Measurements from ENCODE around the gene HSF4.

DNA sequence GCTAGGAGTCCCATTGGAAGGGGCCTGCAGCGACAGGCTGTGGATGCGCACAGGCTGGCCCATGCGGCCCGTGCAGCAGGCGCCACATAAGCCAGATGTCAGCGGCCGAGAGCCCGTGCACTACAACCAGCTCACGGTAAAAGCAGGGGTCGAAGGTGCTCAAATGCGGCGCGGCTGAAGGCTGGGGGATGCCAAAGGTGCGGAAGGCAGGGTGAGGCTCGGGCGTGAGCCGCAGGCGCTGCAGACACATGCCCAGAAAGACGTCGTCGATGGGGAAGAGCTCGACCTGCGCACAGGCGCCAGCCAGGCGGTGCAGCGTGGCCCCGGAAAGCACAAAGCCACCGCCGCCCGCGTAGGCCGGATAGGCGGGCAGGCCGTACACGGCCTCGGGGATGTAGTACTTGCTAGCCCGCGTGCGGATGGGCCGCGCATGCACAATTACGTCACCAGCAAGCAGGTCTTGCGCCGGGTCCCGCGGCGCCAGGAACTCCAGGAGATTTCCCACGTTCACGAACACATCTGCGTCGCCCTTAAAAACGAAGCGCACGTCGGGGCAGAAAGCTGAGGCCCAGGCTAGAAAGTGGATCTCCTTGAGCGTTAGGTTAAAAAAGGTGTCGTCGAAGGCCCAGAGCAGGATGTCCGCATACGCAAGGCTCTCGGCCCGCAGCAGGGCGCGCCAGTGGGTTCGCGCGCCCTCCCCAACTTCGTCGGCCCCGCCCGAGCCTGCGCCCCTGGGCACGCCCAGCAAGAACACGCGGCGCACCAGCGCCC lies 15.1 kb upstream of the HSF4 start:
- TF ChIP-seq, protein P1, sequence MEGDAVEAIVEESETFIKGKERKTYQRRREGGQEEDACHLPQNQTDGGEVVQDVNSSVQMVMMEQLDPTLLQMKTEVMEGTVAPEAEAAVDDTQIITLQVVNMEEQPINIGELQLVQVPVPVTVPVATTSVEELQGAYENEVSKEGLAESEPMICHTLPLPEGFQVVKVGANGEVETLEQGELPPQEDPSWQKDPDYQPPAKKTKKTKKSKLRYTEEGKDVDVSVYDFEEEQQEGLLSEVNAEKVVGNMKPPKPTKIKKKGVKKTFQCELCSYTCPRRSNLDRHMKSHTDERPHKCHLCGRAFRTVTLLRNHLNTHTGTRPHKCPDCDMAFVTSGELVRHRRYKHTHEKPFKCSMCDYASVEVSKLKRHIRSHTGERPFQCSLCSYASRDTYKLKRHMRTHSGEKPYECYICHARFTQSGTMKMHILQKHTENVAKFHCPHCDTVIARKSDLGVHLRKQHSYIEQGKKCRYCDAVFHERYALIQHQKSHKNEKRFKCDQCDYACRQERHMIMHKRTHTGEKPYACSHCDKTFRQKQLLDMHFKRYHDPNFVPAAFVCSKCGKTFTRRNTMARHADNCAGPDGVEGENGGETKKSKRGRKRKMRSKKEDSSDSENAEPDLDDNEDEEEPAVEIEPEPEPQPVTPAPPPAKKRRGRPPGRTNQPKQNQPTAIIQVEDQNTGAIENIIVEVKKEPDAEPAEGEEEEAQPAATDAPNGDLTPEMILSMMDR (IDR thresholded peaks at IDR 0.05): no peak
- TF ChIP-seq POLR2AphosphoS5 (IDR thresholded peaks at IDR 0.05; ENCODE audit: insufficient read depth in 1 of 2, low read depth in 1 of 2): peak in 1 of 2 donors; percentile 31
